ENCODE data around the gene FLNB. TPM values are rescaled to one million over a fixed set of nuclear protein-coding genes. Genes with fewer than 3 reads are reported as not detected.
A peak's percentile ranks its signal among the peaks of the same experiment; 100 is the strongest.

Gene FLNB
- total and polyA plus RNA-seq, 9 of the 15 experiments (the other 6 are each of a cell fraction or from before 2014, with no cell fraction given): 9.4 to 48.1 (median 25.6) TPM

DNA sequence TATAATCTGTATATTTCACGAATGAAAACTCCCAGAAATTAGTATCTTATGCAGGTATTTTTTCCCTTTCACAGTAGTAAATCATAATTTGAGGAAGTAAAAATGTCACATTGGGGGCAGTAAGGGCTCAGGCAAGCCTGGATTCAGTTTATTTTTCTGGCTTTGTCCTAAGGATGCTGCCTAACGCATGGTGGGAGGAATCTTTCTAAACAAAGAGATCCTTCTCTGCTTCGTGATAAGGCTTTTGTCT, 166.9 kb downstream of the FLNB start:
- peak overlapping the region in 1 of 2 experiments; percentile 41; a peak in 2 of 4 replicates for H3K9ac ChIP-seq (ENCODE audit: insufficient read depth in 1 of 2, low read depth in 2 of 2, low read length in 2 of 2)
- TF ChIP-seq, protein P1, sequence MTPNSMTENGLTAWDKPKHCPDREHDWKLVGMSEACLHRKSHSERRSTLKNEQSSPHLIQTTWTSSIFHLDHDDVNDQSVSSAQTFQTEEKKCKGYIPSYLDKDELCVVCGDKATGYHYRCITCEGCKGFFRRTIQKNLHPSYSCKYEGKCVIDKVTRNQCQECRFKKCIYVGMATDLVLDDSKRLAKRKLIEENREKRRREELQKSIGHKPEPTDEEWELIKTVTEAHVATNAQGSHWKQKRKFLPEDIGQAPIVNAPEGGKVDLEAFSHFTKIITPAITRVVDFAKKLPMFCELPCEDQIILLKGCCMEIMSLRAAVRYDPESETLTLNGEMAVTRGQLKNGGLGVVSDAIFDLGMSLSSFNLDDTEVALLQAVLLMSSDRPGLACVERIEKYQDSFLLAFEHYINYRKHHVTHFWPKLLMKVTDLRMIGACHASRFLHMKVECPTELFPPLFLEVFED (CRISPR knock-in tag; conservative IDR thresholded peaks at IDR 0.05): no peak
- TF ChIP-seq RERE (CRISPR knock-in tag; IDR thresholded peaks at IDR 0.05; ENCODE audit: borderline replicate concordance) (no peak), YBX1 (IDR thresholded peaks at IDR 0.05) (no peak), KLF10 (CRISPR knock-in tag; IDR thresholded peaks at IDR 0.05) (no peak), HEY1 (CRISPR knock-in tag; IDR thresholded peaks at IDR 0.05; ENCODE audit: borderline replicate concordance) (no peak), MEIS2 (IDR thresholded peaks at IDR 0.05; ENCODE audit: partially characterized antibody) (peak; percentile 83), ZFP36 (IDR thresholded peaks at IDR 0.05; ENCODE audit: low read depth, low read length, partially characterized antibody) (no peak), NFRKB (IDR thresholded peaks at IDR 0.05; ENCODE audit: low read depth) (no peak)
- TF ChIP-seq, protein P2, sequence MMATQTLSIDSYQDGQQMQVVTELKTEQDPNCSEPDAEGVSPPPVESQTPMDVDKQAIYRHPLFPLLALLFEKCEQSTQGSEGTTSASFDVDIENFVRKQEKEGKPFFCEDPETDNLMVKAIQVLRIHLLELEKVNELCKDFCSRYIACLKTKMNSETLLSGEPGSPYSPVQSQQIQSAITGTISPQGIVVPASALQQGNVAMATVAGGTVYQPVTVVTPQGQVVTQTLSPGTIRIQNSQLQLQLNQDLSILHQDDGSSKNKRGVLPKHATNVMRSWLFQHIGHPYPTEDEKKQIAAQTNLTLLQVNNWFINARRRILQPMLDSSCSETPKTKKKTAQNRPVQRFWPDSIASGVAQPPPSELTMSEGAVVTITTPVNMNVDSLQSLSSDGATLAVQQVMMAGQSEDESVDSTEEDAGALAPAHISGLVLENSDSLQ (IDR thresholded peaks at IDR 0.05): peak; percentile 57; the same call in 1 of the 2 replicates
- POLR2A ChIA-PET: interaction anchor here (1.2 kb wide), 1 partner anchor 131 kb away, joined by 3 read pairs; the partner anchor contains the start of genes HTD2 and RPP14
- no TSS peak for BruUV-seq (replicated peaks)
- FAIRE-seq (no peak), ATAC-seq (no peak), DNase-seq (ENCODE audit: extremely low read depth in 1 of 4, low spot score in 3 of 4) (no peak)
- CTCF ChIA-PET (ENCODE audit: low intra/inter-chr PET ratio): no interaction called here
- H3K9me3 ChIP-seq (replicated peaks; ENCODE audit: control insufficient read depth, insufficient read depth, low read depth, low read length): no peaks in the 10 kb centered on the region
- peak overlapping the region; percentile 51 for H3K27ac ChIP-seq (ENCODE audit: extremely low read depth, low read depth, low read length)
- H3K4me3 ChIP-seq: no peak overlapping the region
- H3K9me1 ChIP-seq (ENCODE audit: control insufficient read depth, insufficient read depth, low read length): peaks cover 2% of the 10 kb centered on the region
- H3K36me3 ChIP-seq (ENCODE audit: control insufficient read depth, insufficient read depth, low read length): peaks cover 9% of the 10 kb centered on the region; the same call in 1 of the 3 replicates
- intact Hi-C loops (cut with micrococcal nuclease): loop anchor here (10.0 kb wide), 1 partner anchor 310 kb away; no protein-coding TSS in a partner anchor
- H3K27me3 ChIP-seq (ENCODE audit: control insufficient read depth in 2 of 2, insufficient read depth in 2 of 2, low read length in 2 of 2): no peaks in the 10 kb centered on the region
- H3K79me2 ChIP-seq (ENCODE audit: control insufficient read depth, insufficient read depth, low read length): no peaks in the 10 kb centered on the region
- H2AFZ ChIP-seq (ENCODE audit: low read depth, low read length): peak overlapping the region; percentile 88
- H3K4me1 ChIP-seq (replicated peaks in 1 of 2; ENCODE audit: control insufficient read depth in 2 of 2, insufficient read depth in 2 of 2, low read length in 2 of 2): peaks cover 37 to 38% of the 10 kb centered on the region in 2 experiments
- no peak overlapping the region for H3K4me2 ChIP-seq (ENCODE audit: insufficient read depth, low read length)
- 13% methylated on average over 3 of the region's 3 CpGs for WGBS (ENCODE audit: insufficient coverage, low coverage, missing lambda C conversion rate)
- H4K20me1 ChIP-seq (replicated peaks; ENCODE audit: control insufficient read depth, insufficient read depth, low read length): no peaks in the 10 kb centered on the region
- in situ Hi-C loops (cut with MboI): no loop called here

Measured in K562 (cell line).